Thyroid gland (tissue), 4 donors: ENCODE measurements around the gene MRM2.

Experiments used
- CTCF ChIP-seq, 6 experiments: fragments of 200-600 bp in 3 of 6; fragments of 450-650 bp in 3 of 6; sonication (generic) in 3 of 6; IDR thresholded peaks; one replicate each; pipeline ENCODE4 v1.5.1; 2016 to 2019; ENCODE audit warnings: antibody characterized with exemption in 6 of 6, mild to moderate bottlenecking in 2 of 6, inconsistent platforms in 1 of 6, moderate library complexity in 1 of 6
- POLR2A ChIP-seq, 2 donors: fragments of 450-650 bp; IDR thresholded peaks; one replicate each; pipeline ENCODE4 v1.6.1; 2017; ENCODE audit warnings: antibody characterized with exemption in 2 of 2, mild to moderate bottlenecking in 2 of 2, moderate library complexity in 1 of 2

- TF ChIP-seq CTCF (IDR thresholded peaks at IDR 0.05) (no peak), POLR2A (IDR thresholded peaks at IDR 0.05) (no peak)
Measured at GRCh38 chr7:2219606-2220005, 22.4 kb downstream of the MRM2 start.
